ENCODE data around the gene TIGD3. TPM values are rescaled to one million over a fixed set of nuclear protein-coding genes. Genes with fewer than 3 reads are reported as not detected.

TIGD3 gene
- total and polyA plus RNA-seq, 2 experiments from 2014 or later = 1.2 to 3.0 TPM

GRCh38 chr11:65362320-65362931 is 7.9 kb downstream of the TIGD3 start (continued):
- TF ChIP-seq ZNF462 (CRISPR knock-in tag; IDR thresholded peaks at IDR 0.05) (no peak), STAT1 (IDR thresholded peaks at IDR 0.05; ENCODE audit: unreplicated experiment) (no peak), JUNB (IDR thresholded peaks at IDR 0.05; ENCODE audit: unreplicated experiment) (no peak), ZNF331 (CRISPR knock-in tag; IDR thresholded peaks at IDR 0.05; ENCODE audit: low read depth) (no peak)

GRCh38 chr11:65362966-65363365 is 8.4 kb downstream of the TIGD3 start:
- Mint-ChIP-seq H3K4me3 (no peak overlapping the region), H3K36me3 (ENCODE audit: low read depth) (no peaks in the 10 kb centered on the region), H3K9me3 (no peaks in the 10 kb centered on the region), H3K4me1 (peaks cover 7% of the 10 kb centered on the region), H3K27ac (no peak overlapping the region), H3K27me3 (ENCODE audit: insufficient read depth, low read depth, poor library complexity) (peaks cover 12% of the 10 kb centered on the region)
- no peak for ATAC-seq
- Histone ChIP-seq H3K27ac (ENCODE audit: low read depth) (no peak overlapping the region), H3K36me3 (ENCODE audit: insufficient read depth) (no peaks in the 10 kb centered on the region), H3F3A (replicated peaks; ENCODE audit: low read depth) (no peaks in the 10 kb centered on the region), H3K4me2 (no peak overlapping the region), H3K4me1 (ENCODE audit: insufficient read depth) (no peaks in the 10 kb centered on the region), H3K79me2 (replicated peaks; ENCODE audit: insufficient read depth) (no peaks in the 10 kb centered on the region), H3K4me3 (no peak overlapping the region), H3K27me3 (ENCODE audit: insufficient read depth) (peaks cover 4% of the 10 kb centered on the region), H4K20me1 (replicated peaks; ENCODE audit: insufficient read depth) (no peaks in the 10 kb centered on the region; the same call in 1 of the 2 replicates), H2AFZ (no peak overlapping the region), H3K9me2 (ENCODE audit: insufficient read depth) (no peaks in the 10 kb centered on the region)
- no peak for DNase-seq (ENCODE audit: low spot score)
- no peak for TF ChIP-seq ZNF114 (CRISPR knock-in tag; IDR thresholded peaks at IDR 0.05)
- TF ChIP-seq ZNF462 (CRISPR knock-in tag; IDR thresholded peaks at IDR 0.05) = no peak

All from GM23338 (cell line).